ACHN (cell line): Measurements from ENCODE around the gene KSR2.

ENCODE experiments used
- DNase-seq: peaks from one replicate; pipeline ENCODE4 v3.0.0-alpha.2; 2015
- in situ Hi-C: cut with HindIII; loops from 2 replicates; pipeline ENCODE4 v1.10.0; 2017; ENCODE audit warnings: low sequenced_read_pairs, low pct_ligation_motif_present, low pct_unique_long_range_greater_than_20kb

Gene KSR2

DNA sequence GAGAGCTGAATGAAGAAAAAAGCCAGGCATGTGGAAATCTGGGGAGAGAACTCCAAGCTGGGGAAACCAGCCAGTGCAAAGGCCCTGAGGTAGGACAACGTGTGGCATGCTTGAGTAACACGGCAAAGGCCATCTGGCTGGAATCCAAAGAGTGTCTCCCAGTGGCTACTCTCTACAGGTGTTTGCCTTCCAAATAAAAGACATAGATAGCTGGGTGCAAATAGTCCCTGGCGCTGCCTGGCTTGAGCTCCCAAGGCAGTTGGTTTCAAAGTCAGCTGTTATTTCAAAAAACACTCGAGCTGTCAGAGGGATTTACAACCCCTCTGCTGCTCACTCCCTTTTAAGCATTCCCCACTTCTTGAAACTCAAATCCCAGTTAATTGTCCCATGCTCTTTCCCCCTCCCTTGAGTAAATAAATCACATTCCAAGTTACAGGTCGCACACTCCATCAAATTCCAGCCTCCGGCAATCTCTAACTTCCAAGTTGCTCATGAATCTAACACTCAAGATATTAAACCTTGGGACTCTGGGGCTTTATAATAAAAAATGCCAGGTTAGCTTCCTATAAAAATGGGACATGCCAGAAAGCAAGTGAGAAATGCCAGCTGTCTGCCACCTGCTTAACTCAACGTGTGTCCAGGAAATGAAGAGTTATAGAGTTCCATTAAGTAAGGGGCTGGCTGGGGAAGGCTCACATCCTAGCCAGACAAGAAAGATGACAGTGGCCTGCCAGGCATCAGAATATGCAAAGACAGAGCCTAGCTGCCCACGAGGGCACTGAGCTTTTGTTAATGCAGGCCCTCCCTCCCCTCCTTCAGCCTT lies 473.7 kb downstream of the KSR2 start:
- DNase-seq = no peak
- in situ Hi-C loops = no loop called here

DNA sequence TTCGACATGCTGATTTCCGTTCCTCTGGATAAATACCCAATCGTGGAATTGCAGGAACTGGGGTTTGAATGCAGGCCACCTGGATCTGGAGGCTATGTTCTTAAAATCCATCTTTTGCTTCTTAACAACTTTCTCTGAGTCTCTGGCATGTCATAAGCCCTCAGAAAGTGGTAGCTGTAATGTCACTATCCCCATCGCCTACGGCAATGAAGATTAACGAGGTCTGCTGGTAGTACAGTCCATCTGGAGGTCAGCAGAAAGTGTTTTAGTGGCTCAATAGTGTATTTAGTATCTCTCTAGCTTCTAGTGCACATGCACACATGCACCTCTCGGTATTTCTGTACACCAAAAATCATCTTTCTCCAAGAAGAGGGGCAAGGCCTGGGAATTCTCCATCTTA lies 477.1 kb downstream of the KSR2 start:
- DNase-seq = no peak
- in situ Hi-C loops = no loop called here

DNA sequence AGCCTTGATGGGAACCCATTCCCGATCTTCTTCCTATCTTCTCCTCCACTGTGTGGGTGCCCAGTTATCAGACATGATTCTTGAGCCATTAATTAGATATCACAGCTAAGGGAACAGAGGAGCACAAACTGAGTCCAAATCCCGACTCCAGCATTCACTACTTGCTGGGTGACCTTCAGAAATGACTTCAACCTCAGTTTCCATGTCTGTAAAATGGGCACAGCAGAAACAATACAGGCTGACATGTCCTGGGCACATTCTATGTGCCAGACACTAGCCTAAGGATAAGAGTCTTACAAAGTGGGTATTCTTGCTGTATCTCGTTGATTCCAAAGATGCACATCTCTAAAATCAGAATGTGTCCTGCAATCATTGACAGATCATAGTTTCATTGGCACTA lies 478.7 kb downstream of the KSR2 start:
- in situ Hi-C loops = no loop called here
- DNase-seq = no peak

DNA sequence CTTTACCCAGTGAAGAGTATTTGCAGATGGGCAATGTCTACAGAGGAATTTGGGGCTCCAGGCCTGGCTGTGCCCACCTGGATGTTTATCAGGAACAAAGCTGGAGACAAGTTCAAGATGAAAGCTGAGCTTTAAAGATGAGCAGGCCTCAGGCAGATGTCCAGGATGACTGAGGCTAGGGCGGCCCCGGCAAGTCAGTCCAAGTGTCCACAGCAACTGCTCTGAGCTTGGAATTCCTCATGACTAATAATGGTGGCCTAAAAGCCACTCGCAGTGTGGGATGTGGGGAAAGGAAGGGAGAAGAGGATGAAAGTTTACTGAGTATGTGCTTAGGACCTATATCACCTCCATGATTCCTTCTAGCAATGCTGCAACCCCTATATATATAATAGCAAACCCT lies 479.1 kb downstream of the KSR2 start:
- in situ Hi-C loops = no loop called here
- DNase-seq = no peak

DNA sequence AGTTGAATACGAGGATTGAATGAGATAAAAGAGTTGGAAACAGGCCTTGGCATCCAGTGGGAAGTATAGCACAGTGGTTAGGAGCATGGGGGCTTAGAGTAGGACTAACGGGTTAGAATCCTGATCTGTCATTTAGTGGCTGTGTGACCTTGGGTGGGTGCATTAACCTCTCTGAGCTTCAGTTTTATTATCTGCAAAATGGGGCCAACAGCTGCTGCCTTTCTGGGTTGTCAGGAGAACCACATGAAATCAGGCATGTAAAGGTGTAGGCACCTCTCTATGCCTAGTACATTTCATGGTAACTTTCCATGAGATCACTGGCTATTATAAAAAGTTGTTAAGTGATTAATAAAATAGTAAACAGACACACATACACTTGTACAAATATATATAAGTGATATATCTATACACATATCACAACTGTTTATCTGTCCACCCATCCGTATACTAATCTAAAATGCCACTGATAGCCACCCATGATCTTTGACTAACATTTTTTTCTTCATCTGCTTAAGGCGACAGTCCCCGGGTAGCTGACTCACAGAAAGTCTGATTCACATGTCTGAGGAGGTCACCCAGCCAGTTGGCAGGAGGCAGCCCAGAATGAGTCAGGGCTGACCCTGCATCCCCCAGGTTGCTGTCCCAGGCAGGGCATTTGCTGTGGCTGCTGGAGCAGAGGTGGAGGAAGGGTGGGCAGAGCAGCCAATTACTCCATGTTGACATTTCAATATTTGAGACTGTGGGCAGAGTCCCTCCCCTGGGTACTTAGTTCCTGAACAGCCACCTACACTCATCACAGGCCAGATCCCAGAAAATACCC lies 481.7 kb downstream of the KSR2 start:
- DNase-seq = peak; percentile 94
- in situ Hi-C loops = no loop called here

DNA sequence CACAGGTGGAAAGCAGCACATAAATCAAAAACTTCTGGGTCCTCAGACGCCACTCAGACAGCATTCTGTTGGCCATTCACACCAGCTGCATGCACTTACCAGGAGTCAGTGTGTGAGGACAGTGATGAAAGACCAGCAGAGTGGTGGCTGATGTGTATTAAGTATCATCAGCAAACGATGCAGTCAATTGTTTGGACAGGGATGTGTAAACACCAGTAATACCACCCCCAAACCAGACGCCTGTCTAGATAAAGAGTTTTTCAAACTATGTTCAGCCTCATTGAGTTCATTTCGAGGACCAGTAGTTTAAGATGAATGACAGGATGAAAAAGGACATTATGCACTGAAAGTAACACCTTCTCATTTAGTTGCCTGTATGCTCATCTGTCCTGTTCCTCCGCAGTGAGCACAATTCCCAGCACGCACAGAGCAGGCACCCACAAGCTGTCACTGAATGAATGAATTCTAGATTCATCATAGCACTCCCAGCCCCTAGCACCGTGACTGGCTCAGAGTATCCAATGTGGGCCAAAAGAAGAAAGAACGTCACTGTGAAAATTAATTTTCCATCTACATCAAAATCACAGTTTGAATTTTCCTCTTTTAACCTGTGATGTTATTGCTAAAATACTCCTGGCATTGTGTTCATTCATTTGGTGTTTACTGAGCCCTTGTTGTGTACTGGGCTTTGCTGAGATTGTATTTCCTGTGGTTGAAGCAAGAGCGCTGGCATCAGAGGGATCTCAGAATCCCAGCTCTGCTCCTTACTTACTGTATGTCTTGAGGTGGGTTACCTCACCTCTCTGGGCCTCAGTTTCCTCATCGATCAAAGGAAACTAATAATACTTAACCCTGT lies 482.6 kb downstream of the KSR2 start:
- no peak for DNase-seq
- in situ Hi-C loops = no loop called here

DNA sequence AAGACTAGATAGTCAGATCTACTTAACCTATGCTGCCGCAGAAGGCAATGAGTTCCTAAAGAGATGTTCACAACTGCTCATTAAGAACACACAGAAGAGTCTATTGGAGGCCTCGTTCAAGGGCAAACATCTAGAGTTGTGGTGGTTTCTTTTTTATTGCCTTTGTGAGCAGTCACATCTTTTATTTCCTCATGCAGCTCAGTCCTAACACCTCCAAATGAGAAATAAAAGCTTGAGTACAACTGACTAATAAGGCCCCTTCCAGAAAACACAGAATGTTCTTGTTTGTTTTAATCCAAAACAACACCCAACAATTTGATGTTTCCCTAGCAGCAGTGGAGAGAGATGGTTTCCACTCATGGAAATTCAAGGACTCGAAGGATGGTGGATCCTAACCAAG lies 483.9 kb downstream of the KSR2 start:
- DNase-seq = no peak
- in situ Hi-C loops = no loop called here

DNA sequence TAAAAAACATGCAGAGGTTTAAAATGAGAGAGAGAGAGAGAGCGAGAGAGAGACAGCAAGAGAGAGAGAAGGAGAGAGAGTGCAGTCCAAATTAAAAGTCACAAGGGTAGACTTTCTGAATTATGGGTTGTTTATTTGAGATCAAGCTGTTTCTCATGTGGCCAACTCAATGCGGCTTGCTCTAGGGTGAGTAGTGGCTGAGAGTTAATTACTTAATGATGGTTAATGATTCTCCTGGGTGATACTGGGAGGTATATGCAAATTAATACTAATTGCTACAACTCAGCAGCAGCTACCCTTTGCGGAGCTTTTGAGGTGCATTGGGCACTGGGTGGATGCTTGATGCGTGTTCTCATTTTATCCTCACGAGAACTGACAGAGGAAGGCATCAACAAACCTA lies 485.3 kb downstream of the KSR2 start:
- in situ Hi-C loops = no loop called here
- no peak for DNase-seq

DNA sequence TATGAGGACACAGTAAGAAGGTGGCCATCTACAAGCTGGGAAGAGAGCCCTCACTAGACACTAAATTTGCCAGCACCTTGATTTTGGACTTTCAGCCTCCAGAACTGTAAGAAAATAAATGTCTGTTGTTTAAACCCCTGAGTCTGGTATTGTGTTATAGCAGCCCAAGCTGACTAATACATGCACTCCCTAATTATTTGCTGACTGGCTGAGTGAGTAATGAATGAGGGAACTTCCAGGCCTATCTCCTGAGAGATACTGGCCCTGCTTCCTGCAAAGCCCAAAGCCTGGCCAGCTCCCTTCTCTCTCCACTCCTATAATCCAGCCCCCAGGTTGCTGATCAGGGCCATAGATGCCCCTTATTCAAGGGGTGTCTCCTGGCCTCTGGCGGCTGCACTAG lies 487.3 kb downstream of the KSR2 start:
- in situ Hi-C loops = no loop called here
- no peak for DNase-seq

DNA sequence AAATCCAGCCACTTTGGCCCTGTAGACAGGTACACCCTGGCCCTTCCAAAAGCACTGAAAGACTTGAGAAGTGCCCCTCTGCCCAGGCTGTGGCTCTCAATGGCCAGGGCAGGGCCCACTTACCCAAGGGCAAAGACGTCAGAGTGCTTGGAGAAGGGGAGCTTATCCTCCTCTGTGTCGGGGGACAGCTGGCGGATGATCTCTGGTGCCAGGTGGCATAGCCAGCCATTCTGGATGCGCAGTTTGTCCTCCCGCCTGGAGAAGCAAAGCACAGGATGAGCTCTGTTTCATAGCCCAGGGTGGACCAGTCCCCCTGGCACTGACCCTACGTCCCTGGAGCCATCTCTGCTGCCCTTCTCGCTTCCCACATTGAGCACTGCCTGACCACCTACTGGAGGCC lies 492.4 kb downstream of the KSR2 start:
- no peak for DNase-seq
- in situ Hi-C loops = no loop called here

DNA sequence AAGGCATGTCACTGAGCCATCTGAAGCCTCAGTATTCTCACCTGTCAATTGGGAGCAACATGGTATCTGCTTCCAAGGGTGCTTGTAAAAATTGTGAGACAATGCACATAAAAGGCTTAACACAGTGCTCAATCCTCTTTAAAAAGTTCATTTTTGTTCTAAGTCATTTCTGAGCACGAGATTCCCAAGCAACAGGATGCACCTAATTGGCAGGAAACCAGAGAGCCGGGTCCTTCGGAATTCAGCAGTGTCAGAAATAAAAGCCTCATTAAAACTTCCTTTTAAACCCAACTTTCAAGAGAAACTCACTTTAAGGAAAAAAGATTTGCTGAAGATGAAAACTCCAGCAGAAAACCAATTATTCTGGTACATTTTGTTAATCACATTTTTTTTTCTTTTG lies 494.9 kb downstream of the KSR2 start:
- in situ Hi-C loops = no loop called here
- no peak for DNase-seq

DNA sequence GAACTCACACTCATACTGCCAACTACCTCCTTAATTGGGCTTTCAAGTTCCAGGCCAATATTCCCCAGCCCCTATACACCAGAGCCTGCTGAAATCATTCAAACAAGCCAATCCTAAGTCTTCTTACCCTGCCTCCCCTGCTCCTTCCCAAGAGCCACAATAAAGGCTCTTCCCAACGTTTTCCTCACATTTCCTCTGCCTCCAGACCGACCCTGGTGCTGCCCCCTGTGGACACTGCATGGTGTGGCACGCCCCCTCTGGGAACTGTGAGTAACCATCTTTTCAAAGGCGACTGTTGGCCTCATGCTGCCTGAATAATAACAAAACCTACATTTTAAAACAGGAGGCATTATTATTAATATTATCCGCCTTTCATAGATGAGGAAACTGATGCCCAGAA lies 495.8 kb downstream of the KSR2 start:
- in situ Hi-C loops = no loop called here
- peak; percentile 59 for DNase-seq

DNA sequence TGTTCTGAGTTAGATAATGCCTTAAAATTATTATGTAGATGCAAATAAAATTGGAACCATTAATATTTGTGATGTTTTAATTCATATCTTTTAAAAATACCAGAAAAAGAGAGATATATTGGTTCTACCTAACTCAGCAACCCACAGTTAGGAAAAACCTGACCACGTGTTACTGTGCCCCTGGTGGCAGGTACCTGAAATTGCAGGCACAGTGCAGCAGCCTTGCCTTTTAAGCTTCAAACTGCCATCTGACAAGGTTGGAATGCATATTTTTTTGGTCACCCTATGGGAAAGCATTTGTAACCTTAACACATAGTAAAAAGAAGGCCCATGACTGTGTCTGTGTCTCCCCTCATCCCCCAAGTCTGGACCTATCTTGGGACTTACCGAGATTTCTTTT lies 498.0 kb downstream of the KSR2 start:
- in situ Hi-C loops = no loop called here
- DNase-seq = peak; percentile 15

DNA sequence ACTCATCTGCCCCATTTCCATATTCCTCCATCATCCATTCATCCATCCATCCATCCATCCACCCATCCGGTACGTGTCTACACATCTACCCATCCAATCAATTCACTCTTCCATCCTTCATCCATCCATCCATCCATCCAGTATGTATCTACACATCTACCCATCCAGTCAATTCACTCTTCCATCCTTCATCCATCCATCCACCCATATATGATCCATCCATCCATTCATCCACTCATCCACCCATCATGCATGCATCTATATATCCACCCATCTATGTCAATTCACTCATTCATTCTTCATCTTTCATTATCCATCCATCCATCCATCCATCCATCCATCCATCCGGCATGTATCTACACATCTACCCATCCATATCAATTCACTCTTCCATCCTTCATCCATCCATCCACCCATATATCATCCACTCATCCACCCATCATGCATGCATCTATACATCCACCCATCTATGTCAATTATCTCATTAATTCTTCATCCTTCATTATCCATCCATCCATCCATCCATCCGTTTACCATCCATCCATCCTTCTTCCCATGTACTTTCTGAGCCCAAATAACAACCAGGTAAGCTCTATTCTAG lies 498.8 kb downstream of the KSR2 start:
- DNase-seq = no peak
- in situ Hi-C loops = no loop called here

DNA sequence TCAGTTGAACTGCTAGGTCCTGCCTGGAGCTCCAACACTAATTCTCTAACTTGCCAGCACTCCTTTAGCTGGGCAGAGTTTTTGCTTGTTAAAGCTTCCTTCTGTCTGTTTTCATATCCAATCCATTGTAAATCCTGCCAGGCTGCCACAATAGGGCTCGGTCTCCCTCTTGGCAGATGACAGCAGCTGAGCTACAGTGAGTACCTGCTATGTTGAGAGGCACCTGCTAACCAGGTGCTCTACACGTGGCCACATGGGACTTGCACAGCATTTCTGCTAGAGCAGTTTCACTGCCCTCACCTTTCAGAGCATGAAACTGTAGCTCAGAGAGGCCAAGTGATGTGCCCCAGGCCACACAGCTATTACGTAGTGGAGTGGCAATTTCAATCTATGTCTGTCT lies 500.8 kb downstream of the KSR2 start:
- in situ Hi-C loops = no loop called here
- no peak for DNase-seq

DNA sequence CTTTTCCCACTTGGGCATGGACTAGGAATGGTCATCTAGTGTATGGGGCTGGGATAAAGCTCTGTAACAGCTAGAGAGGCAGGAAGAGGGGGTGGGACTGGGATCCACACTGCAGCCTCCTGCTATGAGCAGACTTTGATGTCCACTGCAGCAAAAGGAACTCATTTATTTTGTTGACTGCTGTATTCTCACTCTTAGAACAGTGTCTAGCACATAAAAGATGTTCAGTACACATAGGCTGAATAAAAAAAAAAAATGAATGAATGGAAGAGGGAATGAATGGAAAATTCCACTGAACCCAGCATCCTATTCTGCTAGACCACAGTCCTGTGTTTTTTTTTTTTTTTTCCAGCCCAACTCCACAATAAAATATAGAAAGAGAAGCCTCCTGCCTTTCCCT lies 501.2 kb downstream of the KSR2 start:
- in situ Hi-C loops = no loop called here
- no peak for DNase-seq

DNA sequence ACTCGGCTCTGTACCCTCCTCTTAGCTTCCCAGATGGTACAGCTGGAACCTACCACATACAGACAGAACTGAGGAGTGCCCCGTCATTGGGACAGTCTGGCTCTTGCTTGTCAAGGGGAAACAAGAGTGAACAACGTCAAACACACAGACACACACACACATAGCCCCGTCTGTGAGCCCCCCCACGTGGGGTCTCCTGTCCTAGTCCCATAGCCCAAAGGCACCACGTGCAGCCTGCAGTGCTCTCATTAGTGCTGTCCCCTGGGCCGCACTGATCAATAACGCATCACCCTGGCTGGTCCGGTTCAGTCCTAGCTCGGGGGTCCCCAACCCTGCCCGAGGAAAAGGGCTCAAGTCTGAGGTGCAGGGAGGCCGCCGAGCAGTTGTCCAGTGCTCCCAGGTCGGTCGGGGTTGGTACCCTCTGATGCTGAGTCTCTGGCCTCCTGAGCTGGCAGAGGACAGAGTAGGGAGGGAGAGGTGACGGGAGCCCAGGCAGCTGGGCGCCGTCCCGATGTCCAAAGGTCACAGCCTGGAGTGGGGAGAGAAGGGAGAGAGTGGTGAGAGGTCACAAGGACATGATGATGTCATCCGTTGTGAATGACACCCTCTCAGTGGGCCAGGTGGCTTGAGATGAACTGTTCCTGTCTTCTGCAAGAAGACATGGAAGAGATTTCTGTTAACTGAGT lies 502.0 kb downstream of the KSR2 start:
- no peak for DNase-seq
- in situ Hi-C loops = no loop called here

DNA sequence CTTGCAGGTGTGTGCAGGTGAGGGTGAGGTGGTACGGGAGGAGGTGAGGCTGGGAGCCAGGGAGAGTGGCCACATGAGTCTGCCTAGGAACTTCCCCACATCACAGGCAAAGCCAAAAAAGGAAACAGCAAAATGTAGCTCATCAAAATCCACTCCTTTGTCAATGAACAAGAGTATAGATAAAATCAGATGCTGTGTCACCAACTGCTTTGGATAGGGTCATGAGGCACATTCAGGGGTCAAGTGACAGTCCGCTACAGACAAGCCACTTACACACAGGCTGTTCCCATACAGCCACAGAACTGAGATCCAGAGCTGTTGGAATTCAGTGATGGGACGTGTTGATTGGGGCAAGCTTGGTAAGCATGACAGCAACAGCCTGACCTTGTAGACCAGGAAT lies 507.1 kb downstream of the KSR2 start:
- in situ Hi-C loops = no loop called here
- DNase-seq = no peak
